GM20431 (cell line): ENCODE results near the gene LYST.
"Not testable (repeated sequence)": the region's sequence is repeated elsewhere in the genome, so short reads cannot be mapped to it uniquely, and the experiment has no call there.

Experiments
- in situ Hi-C: fragments of 300-500 bp; cut with MseI, MboI; formaldehyde crosslinking; loops from one replicate; pipeline ENCODE4 v1.15.0; 2020; ENCODE audit warnings: low sequenced_read_pairs; ENCODE audit not compliant: unreplicated experiment

Gene LYST

DNA sequence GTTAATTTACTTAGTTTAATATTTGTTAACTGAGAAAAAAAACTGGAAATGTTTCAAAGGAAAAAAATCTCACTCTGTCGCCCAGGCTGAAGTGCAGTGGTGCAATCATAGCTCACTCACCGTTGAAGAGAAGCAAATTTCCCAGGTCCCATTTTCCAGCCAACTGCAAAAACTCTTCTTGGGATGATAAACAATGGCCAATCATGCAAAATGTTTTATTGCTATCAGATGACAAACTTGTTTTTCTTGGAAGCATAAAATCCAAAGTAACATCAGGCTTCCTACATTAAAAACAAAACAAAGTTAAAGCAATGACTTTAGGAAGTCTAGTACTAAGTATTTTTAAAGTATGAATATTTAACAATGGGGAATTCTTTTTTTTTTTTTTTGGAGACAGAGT lies 84.9 kb downstream of the LYST start:
- in situ Hi-C loops, result loop anchor here (25.0 kb wide), 1 partner anchor 270 kb away; the partner anchor contains the start of gene B3GALNT2

DNA sequence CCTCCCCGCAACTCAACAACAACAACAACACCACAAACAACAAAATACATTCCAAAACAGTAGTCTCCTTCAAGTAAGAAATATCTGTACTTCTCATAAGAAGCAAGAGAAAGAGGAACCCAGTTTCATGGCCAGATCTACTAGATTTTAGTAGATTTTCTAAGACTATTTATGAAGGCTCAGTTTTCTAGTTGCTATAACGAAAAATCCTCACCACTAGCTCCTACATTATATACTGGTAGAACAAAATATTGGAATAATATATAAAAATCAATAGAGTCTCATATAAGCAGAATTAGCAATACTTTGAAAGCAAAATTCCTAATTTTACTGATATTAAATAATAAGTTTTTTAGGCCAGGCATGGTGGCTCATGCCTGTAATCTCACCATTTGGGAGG lies 86.9 kb downstream of the LYST start:
- in situ Hi-C loops, result loop anchor here (25.0 kb wide), 1 partner anchor 267 kb away; the partner anchor contains the start of gene B3GALNT2

DNA sequence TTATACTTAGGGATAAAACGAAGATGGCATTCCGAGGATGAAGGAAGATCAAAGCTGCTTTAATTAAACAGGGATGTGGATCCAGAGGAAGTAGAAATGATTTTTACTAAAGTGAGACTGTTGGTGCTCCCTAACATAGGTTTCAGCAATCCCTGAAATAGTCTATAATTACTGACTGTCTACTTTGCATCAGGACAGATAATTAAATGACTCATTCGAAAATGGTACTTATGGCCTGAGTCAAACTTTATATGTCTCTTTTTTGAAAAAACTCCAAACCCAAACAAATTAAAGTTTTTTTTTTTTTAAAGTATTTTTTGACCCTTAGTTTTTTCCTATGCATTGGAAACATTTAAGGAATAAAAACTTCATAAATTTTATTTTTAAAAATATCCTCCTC lies 90.3 kb downstream of the LYST start:
- in situ Hi-C loops, result loop anchor here (25.0 kb wide), 1 partner anchor 264 kb away; the partner anchor contains the start of gene B3GALNT2

DNA sequence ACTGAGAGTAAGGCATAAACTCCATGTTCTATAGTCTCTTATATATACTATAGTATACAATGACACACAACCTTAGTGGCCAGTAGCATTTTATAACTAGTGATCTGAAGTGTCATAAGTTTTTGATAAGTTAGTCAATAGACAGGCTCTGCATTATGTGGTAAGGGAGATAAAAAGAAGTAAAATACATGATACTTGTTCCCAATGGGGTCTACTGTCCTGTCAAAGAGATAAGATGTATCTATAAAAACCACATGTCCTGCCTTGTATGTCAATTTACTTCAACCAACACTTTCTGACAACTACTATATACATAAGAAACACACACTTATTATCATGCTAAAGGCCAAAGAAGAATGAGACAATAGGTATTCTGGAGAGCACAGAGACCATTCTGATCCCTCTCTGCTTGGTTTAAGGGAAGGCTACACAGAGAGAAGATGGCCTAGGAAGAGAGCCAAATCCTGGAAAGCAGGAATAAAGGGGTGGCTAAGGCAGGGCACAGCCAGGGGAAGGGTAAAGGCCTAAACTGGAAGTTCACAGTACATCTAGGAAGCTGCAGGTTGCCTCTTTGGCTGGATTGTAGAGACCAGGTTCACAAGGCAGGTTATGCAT lies 91.4 kb downstream of the LYST start:
- in situ Hi-C loops, result loop anchor here (25.0 kb wide), 1 partner anchor 263 kb away; the partner anchor contains the start of gene B3GALNT2

GRCh38 chr1:235767795-235768194 lies 98.9 kb downstream of the LYST start:
- in situ Hi-C loops, result no loop called here

GRCh38 chr1:235766794-235767285 lies 99.9 kb downstream of the LYST start:
- in situ Hi-C loops, result no loop called here

GRCh38 chr1:235763962-235764361 lies 102.7 kb downstream of the LYST start:
- in situ Hi-C loops, result no loop called here

GRCh38 chr1:235759336-235759735 lies 107.4 kb downstream of the LYST start:
- in situ Hi-C loops, result no loop called here

DNA sequence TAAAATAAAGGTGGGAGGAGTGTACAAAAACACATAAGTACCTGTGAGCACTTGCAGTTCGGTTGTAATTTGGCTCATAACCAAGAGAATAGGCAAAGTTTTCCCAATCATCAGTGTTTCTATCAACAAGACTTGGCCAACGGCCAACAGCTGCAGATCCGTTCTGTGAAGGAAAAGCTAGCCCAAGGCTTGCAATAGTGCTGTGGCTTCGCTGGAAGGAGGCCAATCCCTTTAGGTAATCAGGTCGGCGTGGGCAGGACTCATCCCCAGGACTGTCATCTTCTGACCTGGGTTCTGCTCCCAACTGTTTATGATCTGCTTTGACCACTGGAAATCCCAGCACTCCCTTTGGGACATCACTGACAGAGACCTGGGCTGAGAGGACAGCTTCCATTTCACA lies 107.8 kb downstream of the LYST start:
- in situ Hi-C loops, result no loop called here

DNA sequence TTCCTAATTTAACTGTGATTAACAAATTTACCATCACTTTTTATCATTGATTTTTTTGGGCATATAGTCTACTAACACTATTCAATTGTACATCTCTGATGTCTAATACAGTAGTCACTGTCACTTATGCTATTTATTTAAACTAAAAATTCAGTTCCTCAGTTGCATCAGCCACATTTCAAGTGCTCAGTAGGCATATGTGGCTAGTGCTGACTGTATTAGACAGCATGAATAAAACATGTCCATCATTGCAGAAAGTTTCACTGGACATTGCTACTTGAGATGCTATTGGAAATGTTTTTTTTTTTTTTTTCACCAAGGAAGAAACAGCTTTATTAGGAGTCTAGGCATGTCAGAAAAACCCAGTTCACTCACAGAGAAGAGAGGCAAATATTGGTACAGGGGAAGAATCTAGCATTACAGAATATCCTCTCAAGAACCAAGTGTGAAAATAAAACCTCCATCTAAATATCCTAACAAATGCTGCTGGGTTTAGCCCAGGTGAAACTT lies 109.1 kb downstream of the LYST start:
- in situ Hi-C loops, result no loop called here

DNA sequence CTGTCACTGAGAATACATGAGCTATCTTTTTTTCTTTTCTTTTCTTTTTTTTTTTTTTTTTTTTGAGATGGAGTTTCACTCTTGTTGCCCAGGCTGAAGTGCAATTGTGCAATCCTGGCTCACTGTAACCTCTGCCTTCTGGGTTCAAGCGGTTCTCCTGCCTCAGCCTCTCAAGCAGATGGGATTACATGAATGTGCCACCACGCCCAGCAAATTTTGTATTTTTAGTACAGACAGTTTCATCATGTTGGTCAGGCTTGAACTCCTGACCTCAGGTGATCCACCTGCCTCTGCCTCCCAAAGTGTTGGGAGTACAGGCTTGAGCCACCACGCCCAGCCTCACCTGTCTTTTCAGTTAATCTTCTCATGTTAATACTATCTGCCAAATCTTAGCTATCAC lies 112.5 kb downstream of the LYST start:
- in situ Hi-C loops, result not testable (repeated sequence)

GRCh38 chr1:235749755-235750300 lies 116.9 kb downstream of the LYST start:
- in situ Hi-C loops, result no loop called here

DNA sequence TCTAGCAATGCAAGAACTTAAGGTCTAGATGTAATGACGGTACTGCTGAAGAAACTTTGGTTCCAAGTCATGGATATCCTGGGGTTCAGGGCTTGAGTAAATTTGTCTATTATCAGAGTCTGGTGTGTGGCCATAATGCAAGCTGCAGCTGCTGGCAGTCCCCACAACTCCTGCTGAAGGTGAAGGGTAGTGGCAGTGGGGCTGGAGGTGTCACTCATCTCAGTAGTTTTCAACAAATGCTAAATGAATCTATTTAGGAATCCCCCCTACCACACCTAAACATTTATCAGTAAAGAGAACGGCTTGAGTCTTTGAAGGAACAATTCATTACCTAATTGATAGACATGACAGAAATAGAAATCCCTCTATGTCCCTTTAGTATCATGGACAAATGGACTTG lies 118.0 kb downstream of the LYST start:
- in situ Hi-C loops, result no loop called here

GRCh38 chr1:235746245-235746644 lies 120.5 kb downstream of the LYST start:
- in situ Hi-C loops, result no loop called here

- in situ Hi-C loops, result no loop called here
Measured at GRCh38 chr1:235745503-235746136, 121.1 kb downstream of the LYST start.

GRCh38 chr1:235742914-235743599 lies 123.6 kb downstream of the LYST start:
- in situ Hi-C loops, result no loop called here

DNA sequence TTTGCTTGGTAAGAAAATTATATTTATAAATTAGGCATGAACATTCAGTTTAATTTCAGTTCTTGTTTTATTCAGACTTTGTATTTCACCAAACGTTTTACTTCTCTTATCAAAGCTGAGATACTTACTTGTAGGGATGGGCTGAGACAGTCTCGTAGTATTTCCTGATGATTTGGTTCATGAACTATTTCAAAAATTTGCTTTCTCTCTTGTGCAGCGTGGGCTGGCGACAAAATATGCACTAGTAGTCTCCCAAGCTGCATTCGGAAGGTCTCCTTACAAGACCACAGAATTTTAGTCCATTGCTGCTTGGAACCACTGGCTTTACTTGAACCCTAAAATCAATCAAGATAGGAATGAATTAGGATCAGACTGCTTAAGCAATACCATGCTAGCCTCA lies 125.4 kb downstream of the LYST start:
- in situ Hi-C loops, result no loop called here

DNA sequence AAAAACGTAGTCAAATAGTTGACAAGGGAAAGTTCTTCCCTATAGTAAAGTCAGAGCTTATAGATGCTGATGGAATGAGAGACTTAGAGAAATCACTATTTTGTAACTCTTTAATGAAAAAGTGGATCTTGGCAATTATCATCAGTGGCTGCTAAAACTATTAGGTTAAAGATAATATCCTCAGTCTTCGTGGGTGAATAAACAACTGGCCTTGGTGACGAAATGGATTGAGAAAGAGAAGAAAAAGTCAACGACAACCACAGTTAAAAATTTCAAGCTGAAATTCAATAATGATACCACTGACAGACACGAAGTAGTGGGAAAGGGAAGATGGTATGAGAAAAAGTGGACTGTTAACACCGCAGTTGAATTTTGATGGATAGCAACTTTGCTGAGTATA lies 127.1 kb downstream of the LYST start:
- in situ Hi-C loops, result no loop called here

DNA sequence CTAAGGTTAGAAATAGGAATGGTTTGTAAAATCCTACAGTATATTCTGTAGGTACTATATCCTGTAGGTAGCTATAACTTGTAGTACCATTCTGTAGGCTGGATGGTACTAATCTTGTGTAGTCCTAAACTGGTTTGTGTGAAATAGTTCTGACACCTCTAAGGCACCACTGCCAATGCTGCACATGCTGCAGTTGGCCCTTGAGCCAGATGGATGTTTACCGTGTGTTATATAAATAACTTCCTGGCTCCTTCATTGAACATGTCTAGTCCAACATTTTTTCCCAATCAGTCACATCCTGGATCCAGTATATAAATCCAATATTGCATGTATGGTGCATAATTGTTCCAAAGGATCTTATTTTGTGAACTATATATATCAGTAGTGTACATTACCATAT lies 127.6 kb downstream of the LYST start:
- in situ Hi-C loops, result no loop called here

GRCh38 chr1:235737751-235738150 lies 129.0 kb downstream of the LYST start:
- in situ Hi-C loops, result no loop called here

DNA sequence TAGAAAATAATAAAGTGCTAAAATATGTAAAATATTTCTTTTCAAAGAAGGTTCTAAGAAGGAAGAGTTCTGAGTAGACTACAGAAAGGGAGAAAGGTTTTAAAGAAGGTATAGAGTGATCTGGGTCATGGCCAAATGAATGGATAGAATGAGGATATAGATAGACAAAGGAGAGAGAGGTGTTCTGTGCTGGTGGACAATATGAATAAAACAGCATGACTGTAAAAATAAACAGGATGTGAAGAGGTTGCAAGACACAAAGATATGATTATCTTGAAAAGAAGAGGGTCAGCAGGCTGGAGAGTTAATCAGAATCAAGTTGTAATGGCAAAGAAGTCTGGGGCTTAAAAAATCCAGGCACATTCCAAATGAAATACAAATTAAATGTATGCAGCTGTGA lies 130.4 kb downstream of the LYST start:
- in situ Hi-C loops, result no loop called here
